ENCODE data around the gene ARF6.
"Not testable (repeated sequence)": the region's sequence is repeated elsewhere in the genome, so short reads cannot be mapped to it uniquely, and the experiment has no call there.

GRCh38 chr14:49902679-49903246, 9.9 kb downstream of the ARF6 start:
- TF ChIP-seq SUZ12 (IDR thresholded peaks at IDR 0.05; ENCODE audit: extremely low read depth, insufficient read depth, insufficient read length); ZNF274 (IDR thresholded peaks at IDR 0.05; ENCODE audit: low read depth, low read length): not testable (repeated sequence)

Measured in NT2/D1 (cell line).